Measurements from ENCODE around the gene BCL7B.
"Not testable (repeated sequence)": the region's sequence is repeated elsewhere in the genome, so short reads cannot be mapped to it uniquely, and the experiment has no call there.

BCL7B gene

GRCh38 chr7:73496626-73497025 is 60.9 kb downstream of the BCL7B start:
- no peak for DNase-seq (ENCODE audit: low spot score)

DNA sequence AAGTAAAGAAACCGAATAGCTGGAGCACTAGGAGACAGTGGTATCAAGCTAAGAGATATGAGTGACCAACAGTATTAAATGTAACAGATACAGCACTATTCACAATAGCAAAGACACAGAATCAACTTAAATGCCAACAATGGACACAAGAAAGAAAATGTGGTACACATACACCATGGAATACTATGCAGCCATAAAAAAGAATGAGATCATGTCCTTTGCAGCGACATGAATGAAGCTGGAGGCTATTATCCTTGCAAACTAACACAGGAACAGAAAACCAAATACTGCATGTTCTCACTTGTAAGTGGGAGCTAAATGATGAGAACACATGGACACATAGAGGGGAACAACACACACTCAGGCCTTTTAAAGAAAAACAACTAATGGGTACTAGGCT is 62.0 kb downstream of the BCL7B start:
- DNase-seq (ENCODE audit: low spot score), result not testable (repeated sequence)

GRCh38 chr7:73489976-73490375 is 67.5 kb downstream of the BCL7B start:
- DNase-seq (ENCODE audit: low spot score), result no peak

GRCh38 chr7:73487486-73487885 is 70.0 kb downstream of the BCL7B start:
- DNase-seq (ENCODE audit: low spot score), result no peak

Data from kidney tubule cell (primary cell).